ENCODE measurements around the gene MSRB2.

Gene MSRB2

GRCh38 chr10:23055424-23056185 lies 39.8 kb upstream of the MSRB2 start:
- Histone ChIP-seq H3K4me3 (ENCODE audit: low read depth in 1 of 2, low read length in 2 of 2) (no peak overlapping the region), H3K4me2 (ENCODE audit: insufficient read depth, low read length) (no peak overlapping the region), H2AFZ (ENCODE audit: low read depth, low read length) (no peak overlapping the region), H3K36me3 (ENCODE audit: insufficient read depth, low read length) (no peaks in the 10 kb centered on the region), H3K27me3 (ENCODE audit: insufficient read depth, low read length, poor library complexity) (peaks cover 15% of the 10 kb centered on the region), H3K9ac (ENCODE audit: low read depth, low read length) (no peak overlapping the region), H3K4me1 (ENCODE audit: insufficient read depth, low read length) (no peaks in the 10 kb centered on the region), H3K79me2 (ENCODE audit: insufficient read depth, low read length) (no peaks in the 10 kb centered on the region), H3K9me3 (ENCODE audit: insufficient read depth, low read length, severe bottlenecking) (no peaks in the 10 kb centered on the region), H4K20me1 (ENCODE audit: insufficient read depth, low read length) (no peaks in the 10 kb centered on the region), H3K27ac (ENCODE audit: low read length) (no peak overlapping the region)
- ATAC-seq (ENCODE audit: insufficient read depth, low read depth) (no peak), DNase-seq (no peak)
- no peak for TF ChIP-seq EZH2 (IDR thresholded peaks at IDR 0.05; ENCODE audit: borderline replicate concordance, low read depth, low read length, severe bottlenecking)
- no peak for TF ChIP-seq CTCF (IDR thresholded peaks at IDR 0.05; ENCODE audit: borderline replicate concordance, extremely low read depth, low read length, poor library complexity, severe bottlenecking)

- TF ChIP-seq CTCF (IDR thresholded peaks at IDR 0.05; ENCODE audit: borderline replicate concordance, extremely low read depth, low read length, poor library complexity, severe bottlenecking) (no peak), EZH2 (IDR thresholded peaks at IDR 0.05; ENCODE audit: borderline replicate concordance, low read depth, low read length, severe bottlenecking) (no peak)
- H3K27ac ChIP-seq (ENCODE audit: low read length): no peak overlapping the region
- H3K36me3 ChIP-seq (ENCODE audit: insufficient read depth, low read length): no peaks in the 10 kb centered on the region
- H3K79me2 ChIP-seq (ENCODE audit: insufficient read depth, low read length): no peaks in the 10 kb centered on the region
- no peaks in the 10 kb centered on the region for H4K20me1 ChIP-seq (ENCODE audit: insufficient read depth, low read length)
- ATAC-seq (ENCODE audit: insufficient read depth, low read depth) (no peak), DNase-seq (no peak)
- H3K4me1 ChIP-seq (ENCODE audit: insufficient read depth, low read length): no peaks in the 10 kb centered on the region
- H3K27me3 ChIP-seq (ENCODE audit: insufficient read depth, low read length, poor library complexity): peaks cover 20% of the 10 kb centered on the region
- H2AFZ ChIP-seq (ENCODE audit: low read depth, low read length): no peak overlapping the region
- H3K9me3 ChIP-seq (ENCODE audit: insufficient read depth, low read length, severe bottlenecking): no peaks in the 10 kb centered on the region
- no peak overlapping the region for H3K4me2 ChIP-seq (ENCODE audit: insufficient read depth, low read length)
- H3K9ac ChIP-seq (ENCODE audit: low read depth, low read length): no peak overlapping the region
- H3K4me3 ChIP-seq (ENCODE audit: low read depth in 1 of 2, low read length in 2 of 2): no peak overlapping the region
Observed at GRCh38 chr10:23056186-23056579, 39.2 kb upstream of the MSRB2 start.

GRCh38 chr10:23058366-23058765 lies 37.0 kb upstream of the MSRB2 start:
- Histone ChIP-seq H3K9ac (ENCODE audit: low read depth, low read length) (no peak overlapping the region), H2AFZ (ENCODE audit: low read depth, low read length) (no peak overlapping the region), H3K9me3 (ENCODE audit: insufficient read depth, low read length, severe bottlenecking) (no peaks in the 10 kb centered on the region), H3K27ac (ENCODE audit: low read length) (no peak overlapping the region), H3K4me2 (ENCODE audit: insufficient read depth, low read length) (no peak overlapping the region), H3K4me1 (ENCODE audit: insufficient read depth, low read length) (no peaks in the 10 kb centered on the region), H3K79me2 (ENCODE audit: insufficient read depth, low read length) (no peaks in the 10 kb centered on the region), H3K4me3 (ENCODE audit: low read depth in 1 of 2, low read length in 2 of 2) (no peak overlapping the region), H4K20me1 (ENCODE audit: insufficient read depth, low read length) (no peaks in the 10 kb centered on the region), H3K27me3 (ENCODE audit: insufficient read depth, low read length, poor library complexity) (peaks cover 17% of the 10 kb centered on the region), H3K36me3 (ENCODE audit: insufficient read depth, low read length) (no peaks in the 10 kb centered on the region)
- no peak for DNase-seq
- no peak for TF ChIP-seq CTCF (IDR thresholded peaks at IDR 0.05; ENCODE audit: borderline replicate concordance, extremely low read depth, low read length, poor library complexity, severe bottlenecking)
- ATAC-seq (ENCODE audit: insufficient read depth, low read depth): no peak
